HCT116 (cell line): Measurements from ENCODE around the gene FAM9A. TPM values are rescaled to one million over a fixed set of nuclear protein-coding genes. Genes with fewer than 3 reads are reported as not detected.
"Not testable (repeated sequence)": the region's sequence is repeated elsewhere in the genome, so short reads cannot be mapped to it uniquely, and the experiment has no call there.

Source experiments
- ATAC-seq: fragments of 200-7000 bp; cut with Tn5 transposase; 2 replicates; pipeline ENCODE4 v1.9.1; 2020; ENCODE audit warnings: mild to moderate bottlenecking, moderate library complexity
- BruUV-seq: library from RNA; stranded (reverse); fragments of 400-500 nt; replicated peaks from 2 replicates; lab custom pipeline; 2021; lab: Mats Ljungman, UMichigan
- CTCF ChIA-PET: fragments of 300-600 bp; sonication (Branson Sonifier 250); formaldehyde crosslinking; loops from one replicate; lab custom pipeline; 2021; ENCODE audit warnings: antibody characterized with exemption; lab: Charles Lee
- POLR2A ChIA-PET: fragments of 300-600, 350-600 bp; sonication (Branson Sonifier 250); formaldehyde crosslinking; loops from one replicate; lab custom pipeline; 2021; ENCODE audit warnings: antibody characterized with exemption; lab: Charles Lee
- RAD21 ChIA-PET, 2 experiments: fragments of 300-600 bp; sonication (Branson Sonifier 250); formaldehyde crosslinking; loops; one replicate each; lab custom pipeline; 2023; ENCODE audit warnings: low total read pairs in 2 of 2; ENCODE audit not compliant: uncharacterized antibody in 2 of 2, unreplicated experiment in 2 of 2, low non-redundant PET in 1 of 2; lab: Charles Lee
- DNase-seq: peaks from one replicate; pipeline ENCODE4 v3.0.0-alpha.2; 2010; ENCODE audit warnings: low read depth, low spot score
- H2AFZ ChIP-seq: fragments of 200-600 bp; shearing (Covaris generic), sonication (generic); 2 replicates; pipeline ENCODE4 v1.6.1; 2017; ENCODE audit warnings: low read depth, mixed run types, mixed read lengths, antibody characterized with exemption, low read length; ENCODE audit not compliant: poor library complexity, severe bottlenecking
- H3K27ac ChIP-seq: 2 replicates; pipeline ENCODE4 v1.5.1; 2012; ENCODE audit warnings: low read depth, low read length
- H3K27me3 ChIP-seq: fragments of 200-600 bp; sonication (generic); 2 replicates; pipeline ENCODE4 v1.6.1; 2016; ENCODE audit warnings: mixed run types, low read length, mixed read lengths; ENCODE audit not compliant: insufficient read depth
- H3K36me3 ChIP-seq, 2 experiments: fragments of 200-500 bp in 1 of 2; fragments of 200-600 bp in 1 of 2; sonication (Bioruptor generic) in 1 of 2; sonication (generic) in 1 of 2; 2 replicates each; pipeline versions ENCODE4 v1.5.1 to v1.6.1; 2014 to 2016; ENCODE audit warnings: low read length in 2 of 2, inconsistent platforms in 1 of 2, mixed read lengths in 1 of 2, mixed run types in 1 of 2; ENCODE audit not compliant: insufficient read depth in 2 of 2, control insufficient read depth in 1 of 2
- H3K4me1 ChIP-seq, 2 experiments: fragments of 200-600 bp in 1 of 2; sonication (generic) in 1 of 2; 2 replicates each; pipeline versions ENCODE4 v1.5.1 to v1.6.1; 2012 to 2017; ENCODE audit warnings: low read length in 2 of 2, inconsistent platforms in 1 of 2, mild to moderate bottlenecking in 1 of 2, mixed read lengths in 1 of 2, mixed run types in 1 of 2, moderate library complexity in 1 of 2; ENCODE audit not compliant: insufficient read depth in 2 of 2, control insufficient read depth in 1 of 2
- H3K4me2 ChIP-seq: fragments of 200-600 bp; sonication (generic); 2 replicates; pipeline ENCODE4 v1.6.1; 2017; ENCODE audit warnings: mixed run types, low read length, mixed read lengths
- H3K4me3 ChIP-seq, 2 experiments: fragments of 200-600 bp in 1 of 2; sonication (generic) in 1 of 2; replicated peaks in 1 of 2; 2 replicates each; pipeline ENCODE4 v1.5.1; 2011 to 2016; ENCODE audit warnings: low read length in 2 of 2, control low read depth in 1 of 2, low read depth in 1 of 2, mild to moderate bottlenecking in 1 of 2, mixed read lengths in 1 of 2, mixed run types in 1 of 2
- H3K79me2 ChIP-seq: fragments of 200-600 bp; sonication (generic); 2 replicates; pipeline ENCODE4 v1.6.1; 2017; ENCODE audit warnings: mild to moderate bottlenecking, mixed run types, low read length, moderate library complexity, mixed read lengths; ENCODE audit not compliant: insufficient read depth
- H3K9ac ChIP-seq: fragments of 200-600 bp; sonication (generic); 2 replicates; pipeline ENCODE4 v1.6.1; 2016; ENCODE audit warnings: low read length, mixed read lengths
- H3K9me2 ChIP-seq: fragments of 200-600 bp; sonication (generic), shearing (Covaris generic); 2 replicates; pipeline ENCODE4 v1.6.1; 2017; ENCODE audit warnings: mixed run types, mild to moderate bottlenecking, moderate library complexity; ENCODE audit not compliant: insufficient read depth
- H3K9me3 ChIP-seq, 2 experiments: fragments of 200-500 bp in 1 of 2; fragments of 200-600 bp in 1 of 2; sonication (Bioruptor generic) in 1 of 2; sonication (generic) in 1 of 2; 2 replicates each; pipeline ENCODE4 v1.6.1; 2014 to 2017; ENCODE audit warnings: low read length in 2 of 2, mixed read lengths in 2 of 2, inconsistent platforms in 1 of 2, low read depth in 1 of 2, mild to moderate bottlenecking in 1 of 2, mixed run types in 1 of 2, moderate library complexity in 1 of 2; ENCODE audit not compliant: control insufficient read depth in 1 of 2, insufficient read depth in 1 of 2
- H4K20me1 ChIP-seq: fragments of 200-600 bp; sonication (generic), shearing (Covaris generic); 2 replicates; pipeline ENCODE4 v1.6.1; 2017; ENCODE audit warnings: mixed run types, mild to moderate bottlenecking, moderate library complexity; ENCODE audit not compliant: insufficient read depth
- FOSL1 ChIP-seq: IDR thresholded peaks from 2 replicates; pipeline ENCODE4 v1.6.1; 2012; ENCODE audit warnings: low read depth
- POLR2A ChIP-seq: IDR thresholded peaks from 2 replicates; pipeline ENCODE4 v1.7.0; 2011; ENCODE audit warnings: borderline replicate concordance; ENCODE audit not compliant: insufficient read depth, insufficient read length; ENCODE audit errors: extremely low read depth
- POLR2AphosphoS5 ChIP-seq: IDR thresholded peaks from 2 replicates; pipeline ENCODE4 v1.6.1; 2011; ENCODE audit warnings: mild to moderate bottlenecking, low read depth, low read length, moderate library complexity
- RAD21 ChIP-seq: IDR thresholded peaks from 2 replicates; pipeline ENCODE4 v1.6.1; 2012; ENCODE audit warnings: low read depth, mild to moderate bottlenecking
- SP1 ChIP-seq: IDR thresholded peaks from 2 replicates; pipeline ENCODE4 v1.6.1; 2012; ENCODE audit warnings: low read depth
- SRF ChIP-seq: IDR thresholded peaks from 2 replicates; pipeline ENCODE4 v1.6.1; 2012; ENCODE audit warnings: low read depth
- YY1 ChIP-seq: IDR thresholded peaks from 2 replicates; pipeline ENCODE4 v1.6.1; 2011; ENCODE audit warnings: low read length, low read depth, moderate library complexity, mild to moderate bottlenecking; ENCODE audit not compliant: insufficient replicate concordance; ENCODE audit errors: extremely low read depth
- intact Hi-C: fragments of 100-400 bp; cut with micrococcal nuclease; formaldehyde crosslinking; loops from 2 replicates; pipeline ENCODE4 v1.10.0; 2022
- total RNA-seq: library from RNA; stranded (reverse); gene quantifications from one replicate; pipeline ENCODE4 v1.2.1, GENCODE V29; 2021; ENCODE audit not compliant: unreplicated experiment
- TF ChIP-seq, protein P1 (sequence below): IDR thresholded peaks from 2 replicates; pipeline ENCODE4 v1.6.1; 2012
- TF ChIP-seq, protein P2 (sequence below), 3 experiments: fragments of 200-600 bp in 1 of 3; sonication (generic) in 1 of 3; IDR thresholded peaks in 2 of 3; conservative IDR thresholded peaks in 1 of 3; 2 replicates each; pipeline ENCODE4 v1.5.1; 2012 to 2017; ENCODE audit warnings: low read depth in 2 of 3, low read length in 2 of 3, antibody characterized with exemption in 1 of 3, borderline replicate concordance in 1 of 3, control low read depth in 1 of 3, mild to moderate bottlenecking in 1 of 3, mixed read lengths in 1 of 3, mixed run types in 1 of 3, moderate library complexity in 1 of 3; ENCODE audit not compliant: insufficient read depth in 1 of 3
- TF ChIP-seq, protein P3 (sequence below): IDR thresholded peaks from 2 replicates; pipeline ENCODE4 v1.6.1; 2011; ENCODE audit warnings: mild to moderate bottlenecking, low read length, moderate library complexity; ENCODE audit not compliant: insufficient replicate concordance; ENCODE audit errors: extremely low read depth

FAM9A gene
- total RNA-seq, 1 experiment from 2014 or later = not detected

DNA sequence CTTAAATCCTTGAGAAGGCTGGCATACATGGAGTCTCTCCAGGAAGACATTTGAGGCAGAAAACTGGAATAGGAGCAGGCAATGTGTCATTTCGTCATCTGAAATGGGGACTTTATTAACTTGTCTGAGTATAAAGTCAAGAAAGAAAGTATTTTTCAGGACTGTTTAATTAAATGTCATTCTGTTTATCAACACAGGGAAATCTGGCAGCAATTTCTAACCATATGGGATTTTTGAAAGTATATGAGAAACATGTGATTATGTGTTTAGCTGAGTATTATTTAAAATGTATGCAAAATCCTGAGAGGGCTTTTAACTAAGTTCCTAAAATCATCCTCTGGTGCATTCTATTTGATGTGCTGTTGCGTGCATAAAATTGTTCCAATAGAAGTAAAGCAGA is 3.9 kb upstream of the FAM9A start (continued):
- TF ChIP-seq, protein P1, sequence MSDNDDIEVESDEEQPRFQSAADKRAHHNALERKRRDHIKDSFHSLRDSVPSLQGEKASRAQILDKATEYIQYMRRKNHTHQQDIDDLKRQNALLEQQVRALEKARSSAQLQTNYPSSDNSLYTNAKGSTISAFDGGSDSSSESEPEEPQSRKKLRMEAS = no peak
- TF ChIP-seq, all 23 proteins: peak for 0

DNA sequence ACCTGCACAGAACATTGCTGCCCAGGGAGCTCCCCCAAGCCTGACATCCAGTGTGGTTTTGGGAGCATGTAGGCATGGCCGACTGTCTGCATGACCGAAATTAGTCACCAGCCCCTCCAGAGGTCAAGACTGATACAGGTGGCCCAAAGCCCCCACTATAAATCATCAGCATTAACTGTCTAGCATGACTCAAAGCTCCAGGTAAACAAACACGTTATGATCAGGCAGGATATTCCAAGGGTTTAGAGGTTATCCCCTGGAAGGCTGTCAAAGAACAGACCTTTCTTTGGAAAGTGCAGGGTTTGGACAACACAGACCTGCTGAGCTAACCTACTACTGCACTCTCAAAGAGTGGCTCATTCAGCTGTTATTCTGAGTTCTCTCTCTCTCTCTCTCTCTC is 2.1 kb upstream of the FAM9A start:
- DNase-seq (no peak), ATAC-seq (no peak)
- intact Hi-C loops = no loop called here
- no peak for TF ChIP-seq FOSL1
- TF ChIP-seq POLR2AphosphoS5 = no peak
- no peak for TF ChIP-seq SRF
- TF ChIP-seq, protein P2, sequence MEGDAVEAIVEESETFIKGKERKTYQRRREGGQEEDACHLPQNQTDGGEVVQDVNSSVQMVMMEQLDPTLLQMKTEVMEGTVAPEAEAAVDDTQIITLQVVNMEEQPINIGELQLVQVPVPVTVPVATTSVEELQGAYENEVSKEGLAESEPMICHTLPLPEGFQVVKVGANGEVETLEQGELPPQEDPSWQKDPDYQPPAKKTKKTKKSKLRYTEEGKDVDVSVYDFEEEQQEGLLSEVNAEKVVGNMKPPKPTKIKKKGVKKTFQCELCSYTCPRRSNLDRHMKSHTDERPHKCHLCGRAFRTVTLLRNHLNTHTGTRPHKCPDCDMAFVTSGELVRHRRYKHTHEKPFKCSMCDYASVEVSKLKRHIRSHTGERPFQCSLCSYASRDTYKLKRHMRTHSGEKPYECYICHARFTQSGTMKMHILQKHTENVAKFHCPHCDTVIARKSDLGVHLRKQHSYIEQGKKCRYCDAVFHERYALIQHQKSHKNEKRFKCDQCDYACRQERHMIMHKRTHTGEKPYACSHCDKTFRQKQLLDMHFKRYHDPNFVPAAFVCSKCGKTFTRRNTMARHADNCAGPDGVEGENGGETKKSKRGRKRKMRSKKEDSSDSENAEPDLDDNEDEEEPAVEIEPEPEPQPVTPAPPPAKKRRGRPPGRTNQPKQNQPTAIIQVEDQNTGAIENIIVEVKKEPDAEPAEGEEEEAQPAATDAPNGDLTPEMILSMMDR (IDR thresholded peaks at IDR 0.05 in 2 of 3, conservative IDR thresholded peaks at IDR 0.05 in 1 of 3; ENCODE audit: borderline replicate concordance in 1 of 3, insufficient read depth in 1 of 3, low read depth in 2 of 3, low read length in 2 of 3) = no peak
- no peak for TF ChIP-seq SP1
- no peak for TF ChIP-seq RAD21
- TF ChIP-seq, protein P3, sequence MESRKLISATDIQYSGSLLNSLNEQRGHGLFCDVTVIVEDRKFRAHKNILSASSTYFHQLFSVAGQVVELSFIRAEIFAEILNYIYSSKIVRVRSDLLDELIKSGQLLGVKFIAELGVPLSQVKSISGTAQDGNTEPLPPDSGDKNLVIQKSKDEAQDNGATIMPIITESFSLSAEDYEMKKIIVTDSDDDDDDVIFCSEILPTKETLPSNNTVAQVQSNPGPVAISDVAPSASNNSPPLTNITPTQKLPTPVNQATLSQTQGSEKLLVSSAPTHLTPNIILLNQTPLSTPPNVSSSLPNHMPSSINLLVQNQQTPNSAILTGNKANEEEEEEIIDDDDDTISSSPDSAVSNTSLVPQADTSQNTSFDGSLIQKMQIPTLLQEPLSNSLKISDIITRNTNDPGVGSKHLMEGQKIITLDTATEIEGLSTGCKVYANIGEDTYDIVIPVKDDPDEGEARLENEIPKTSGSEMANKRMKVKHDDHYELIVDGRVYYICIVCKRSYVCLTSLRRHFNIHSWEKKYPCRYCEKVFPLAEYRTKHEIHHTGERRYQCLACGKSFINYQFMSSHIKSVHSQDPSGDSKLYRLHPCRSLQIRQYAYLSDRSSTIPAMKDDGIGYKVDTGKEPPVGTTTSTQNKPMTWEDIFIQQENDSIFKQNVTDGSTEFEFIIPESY = no peak
- no peak for TF ChIP-seq YY1
- TF ChIP-seq POLR2A = no peak
- no peaks in the 10 kb centered on the region for H3K36me3 ChIP-seq
- H3K27ac ChIP-seq = no peak overlapping the region
- no peaks in the 10 kb centered on the region for H3K27me3 ChIP-seq
- H3K9me3 ChIP-seq = no peaks in the 10 kb centered on the region
- H3K4me2 ChIP-seq = no peak overlapping the region
- no peak overlapping the region for H2AFZ ChIP-seq
- no peaks in the 10 kb centered on the region for H4K20me1 ChIP-seq
- no peaks in the 10 kb centered on the region for H3K9me2 ChIP-seq
- ChIA-PET CTCF (no interaction called here), POLR2A (no interaction called here), RAD21 (no interaction called here)
- no peak overlapping the region for H3K4me3 ChIP-seq
- H3K79me2 ChIP-seq = no peaks in the 10 kb centered on the region
- no peaks in the 10 kb centered on the region for H3K4me1 ChIP-seq
- no TSS peak for BruUV-seq
- H3K9ac ChIP-seq = no peak overlapping the region

DNA sequence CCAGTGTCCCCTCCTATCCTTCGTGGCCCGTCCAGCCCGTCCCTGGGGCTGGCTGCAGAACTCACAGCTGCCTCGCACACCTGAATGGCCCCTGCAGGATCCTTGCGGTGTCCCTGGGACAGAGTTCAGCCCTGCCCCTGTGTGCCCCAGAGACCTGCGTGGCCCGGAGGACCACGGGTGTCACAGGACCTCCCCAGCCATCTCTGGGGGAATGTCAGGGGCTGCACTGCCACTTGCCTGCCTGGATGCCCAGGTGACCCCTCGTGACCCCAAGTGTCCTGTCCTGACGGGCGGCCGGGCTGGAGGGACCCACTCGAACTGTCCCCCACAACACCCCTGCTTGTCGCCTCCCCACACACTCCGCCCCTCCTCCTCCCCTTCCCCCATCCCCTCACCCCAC is 832 bp downstream of the FAM9A start:
- CTCF ChIA-PET, RAD21 ChIA-PET, ATAC-seq, H3K4me1 ChIP-seq, DNase-seq, H3K36me3 ChIP-seq, H4K20me1 ChIP-seq, H3K4me3 ChIP-seq, H3K9ac ChIP-seq, H3K27ac ChIP-seq, POLR2A ChIA-PET, H3K9me3 ChIP-seq, H2AFZ ChIP-seq, H3K4me2 ChIP-seq, intact Hi-C loops, BruUV-seq, H3K79me2 ChIP-seq, H3K9me2 ChIP-seq, H3K27me3 ChIP-seq: not testable (repeated sequence)
